Calu3 (cell line): ENCODE results near the gene HMBS. TPM values are rescaled to one million over a fixed set of nuclear protein-coding genes. Genes with fewer than 3 reads are reported as not detected.

ENCODE experiments used
- BruUV-seq: library from RNA; stranded (reverse); fragments of 400-500 nt; replicated peaks from 2 replicates; lab custom pipeline; 2021; lab: Mats Ljungman, UMichigan
- CTCF ChIA-PET: fragments of 300-600 bp; sonication (Branson Sonifier 250); formaldehyde crosslinking; loops from one replicate; lab custom pipeline; 2022; ENCODE audit warnings: antibody characterized with exemption; lab: Charles Lee
- DNase-seq: peaks from one replicate; pipeline ENCODE4 v3.0.0; 2022
- H3K27ac Mint-ChIP-seq: one replicate; pipeline ENCODE4 v1.8.0; 2022; ENCODE audit warnings: mixed read lengths; ENCODE audit not compliant: unreplicated experiment
- H3K27me3 Mint-ChIP-seq: one replicate; pipeline ENCODE4 v1.8.0; 2022; ENCODE audit warnings: mixed read lengths; ENCODE audit not compliant: unreplicated experiment
- H3K36me3 Mint-ChIP-seq: one replicate; pipeline ENCODE4 v1.8.0; 2022; ENCODE audit warnings: mild to moderate bottlenecking, moderate library complexity, mixed read lengths; ENCODE audit not compliant: insufficient read depth, unreplicated experiment
- H3K4me1 Mint-ChIP-seq: one replicate; pipeline ENCODE4 v1.8.0; 2022; ENCODE audit warnings: mild to moderate bottlenecking, low read depth, mixed read lengths; ENCODE audit not compliant: unreplicated experiment
- H3K4me3 Mint-ChIP-seq: one replicate; pipeline ENCODE4 v1.8.0; 2022; ENCODE audit warnings: mild to moderate bottlenecking, low read depth, moderate library complexity, mixed read lengths; ENCODE audit not compliant: unreplicated experiment
- H3K9me3 Mint-ChIP-seq: one replicate; pipeline ENCODE4 v1.8.0; 2022; ENCODE audit warnings: low read depth, mixed read lengths; ENCODE audit not compliant: unreplicated experiment
- intact Hi-C: fragments of 100-400 bp; cut with micrococcal nuclease; formaldehyde crosslinking; loops from one replicate; pipeline ENCODE4 v1.10.0; 2022; ENCODE audit not compliant: unreplicated experiment
- total RNA-seq: library from RNA; stranded (reverse); gene quantifications from 2 replicates; pipeline ENCODE4 v1.2.3, GENCODE V29; 2022
- TF ChIP-seq, protein P1 (sequence below): fragments of 200-600 bp; IDR thresholded peaks from one replicate; pipeline ENCODE4 v1.8.0; 2022; ENCODE audit warnings: antibody characterized with exemption; ENCODE audit not compliant: unreplicated experiment

HMBS gene
- total RNA-seq, 1 experiment from 2014 or later: 35.2 TPM

DNA sequence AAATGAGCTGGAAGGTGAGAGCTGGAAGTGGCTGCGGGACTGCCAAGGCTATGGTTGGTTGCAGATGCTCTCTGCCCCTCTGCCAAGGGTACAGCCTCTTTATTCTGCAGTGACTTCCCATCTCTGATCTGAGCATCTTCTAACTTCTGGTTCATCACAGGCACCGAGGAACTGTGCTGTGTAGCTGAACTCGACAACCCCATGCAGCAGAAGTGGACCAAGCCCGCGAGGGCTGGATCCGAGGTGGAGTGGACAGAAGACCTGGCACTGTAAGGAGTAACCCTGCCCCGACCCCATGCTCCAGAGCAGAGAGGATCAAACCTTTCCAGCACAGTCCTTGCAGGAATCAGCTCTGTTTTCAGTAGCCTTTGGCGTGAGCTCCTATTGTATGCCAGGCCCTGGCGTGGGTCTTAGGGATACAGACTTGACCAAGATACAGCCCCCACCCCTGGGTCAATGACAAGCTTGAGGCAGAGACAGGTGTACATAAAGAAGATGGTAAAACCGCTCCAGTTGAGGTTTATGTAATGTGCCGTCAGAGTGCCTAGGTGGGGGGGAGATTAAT is 26.8 kb downstream of the HMBS start:
- peaks cover 13% of the 10 kb centered on the region for H3K4me1 Mint-ChIP-seq
- DNase-seq: no peak
- no peak overlapping the region for H3K4me3 Mint-ChIP-seq
- CTCF ChIA-PET: no interaction called here
- TF ChIP-seq, protein P1, sequence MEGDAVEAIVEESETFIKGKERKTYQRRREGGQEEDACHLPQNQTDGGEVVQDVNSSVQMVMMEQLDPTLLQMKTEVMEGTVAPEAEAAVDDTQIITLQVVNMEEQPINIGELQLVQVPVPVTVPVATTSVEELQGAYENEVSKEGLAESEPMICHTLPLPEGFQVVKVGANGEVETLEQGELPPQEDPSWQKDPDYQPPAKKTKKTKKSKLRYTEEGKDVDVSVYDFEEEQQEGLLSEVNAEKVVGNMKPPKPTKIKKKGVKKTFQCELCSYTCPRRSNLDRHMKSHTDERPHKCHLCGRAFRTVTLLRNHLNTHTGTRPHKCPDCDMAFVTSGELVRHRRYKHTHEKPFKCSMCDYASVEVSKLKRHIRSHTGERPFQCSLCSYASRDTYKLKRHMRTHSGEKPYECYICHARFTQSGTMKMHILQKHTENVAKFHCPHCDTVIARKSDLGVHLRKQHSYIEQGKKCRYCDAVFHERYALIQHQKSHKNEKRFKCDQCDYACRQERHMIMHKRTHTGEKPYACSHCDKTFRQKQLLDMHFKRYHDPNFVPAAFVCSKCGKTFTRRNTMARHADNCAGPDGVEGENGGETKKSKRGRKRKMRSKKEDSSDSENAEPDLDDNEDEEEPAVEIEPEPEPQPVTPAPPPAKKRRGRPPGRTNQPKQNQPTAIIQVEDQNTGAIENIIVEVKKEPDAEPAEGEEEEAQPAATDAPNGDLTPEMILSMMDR: no peak
- no peak overlapping the region for H3K27ac Mint-ChIP-seq
- H3K36me3 Mint-ChIP-seq: peaks cover 32% of the 10 kb centered on the region
- no peaks in the 10 kb centered on the region for H3K9me3 Mint-ChIP-seq
- H3K27me3 Mint-ChIP-seq: no peaks in the 10 kb centered on the region
- BruUV-seq: no TSS peak
- intact Hi-C loops: no loop called here

DNA sequence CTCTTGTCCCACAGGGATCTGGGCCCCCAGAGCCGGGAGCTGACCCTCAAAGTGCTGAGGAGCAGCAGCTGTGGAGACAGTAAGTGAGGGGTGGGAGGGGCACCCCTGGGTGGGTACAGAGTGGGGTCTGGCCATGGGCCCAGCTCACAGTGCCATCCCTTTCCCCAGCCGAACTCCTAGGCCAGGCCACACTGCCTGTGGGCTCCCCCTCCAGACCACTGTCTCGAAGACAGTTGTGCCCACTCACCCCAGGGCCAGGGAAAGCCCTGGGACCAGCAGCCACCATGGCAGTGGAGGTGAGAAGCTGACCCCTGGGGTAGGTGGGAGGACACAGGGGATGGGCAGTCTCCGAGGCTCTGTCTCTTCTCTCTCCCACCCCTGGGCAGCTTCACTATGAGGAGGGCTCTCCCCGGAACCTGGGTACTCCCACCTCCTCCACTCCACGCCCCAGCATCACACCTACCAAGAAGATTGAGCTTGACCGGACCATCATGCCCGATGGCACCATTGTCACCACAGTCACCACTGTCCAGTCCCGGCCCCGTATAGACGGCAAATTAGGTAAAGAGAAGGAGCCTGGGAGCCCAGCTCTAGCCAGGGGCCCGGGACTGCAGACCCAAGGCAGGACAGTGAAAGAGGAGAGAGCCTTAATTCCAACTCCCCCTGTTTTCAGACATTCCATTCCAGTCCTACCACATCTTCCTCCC is 27.8 kb downstream of the HMBS start:
- no peaks in the 10 kb centered on the region for H3K9me3 Mint-ChIP-seq
- BruUV-seq: no TSS peak
- H3K4me1 Mint-ChIP-seq: peaks cover 13% of the 10 kb centered on the region
- TF ChIP-seq, protein P1: no peak
- CTCF ChIA-PET: no interaction called here
- no peaks in the 10 kb centered on the region for H3K27me3 Mint-ChIP-seq
- intact Hi-C loops: no loop called here
- no peak for DNase-seq
- H3K4me3 Mint-ChIP-seq: no peak overlapping the region
- H3K27ac Mint-ChIP-seq: no peak overlapping the region
- H3K36me3 Mint-ChIP-seq: peaks cover 22% of the 10 kb centered on the region

DNA sequence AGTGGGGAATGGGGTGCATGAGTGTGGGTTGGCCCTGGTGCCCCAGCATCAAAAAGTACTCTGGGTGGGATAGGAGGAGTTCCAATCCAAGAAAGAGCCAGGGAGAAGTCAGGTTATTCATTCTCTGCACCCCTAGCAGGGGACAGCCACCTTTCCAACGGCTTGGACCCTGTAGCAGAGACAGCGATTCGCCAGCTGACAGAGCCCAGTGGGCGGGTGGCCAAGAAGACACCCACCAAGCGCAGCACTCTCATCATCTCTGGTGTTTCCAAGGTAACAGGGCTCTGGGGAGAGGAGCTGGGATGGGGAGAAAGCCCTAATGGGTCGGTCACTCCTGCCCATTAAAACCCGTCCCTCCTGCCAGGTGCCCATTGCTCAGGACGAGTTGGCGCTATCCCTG is 29.0 kb downstream of the HMBS start:
- DNase-seq: no peak
- TF ChIP-seq, protein P1: no peak
- no peaks in the 10 kb centered on the region for H3K27me3 Mint-ChIP-seq
- no peak overlapping the region for H3K4me3 Mint-ChIP-seq
- intact Hi-C loops: no loop called here
- no peak overlapping the region for H3K27ac Mint-ChIP-seq
- no peaks in the 10 kb centered on the region for H3K9me3 Mint-ChIP-seq
- H3K36me3 Mint-ChIP-seq: peaks cover 12% of the 10 kb centered on the region
- no TSS peak for BruUV-seq
- CTCF ChIA-PET: no interaction called here
- H3K4me1 Mint-ChIP-seq: peaks cover 9% of the 10 kb centered on the region

DNA sequence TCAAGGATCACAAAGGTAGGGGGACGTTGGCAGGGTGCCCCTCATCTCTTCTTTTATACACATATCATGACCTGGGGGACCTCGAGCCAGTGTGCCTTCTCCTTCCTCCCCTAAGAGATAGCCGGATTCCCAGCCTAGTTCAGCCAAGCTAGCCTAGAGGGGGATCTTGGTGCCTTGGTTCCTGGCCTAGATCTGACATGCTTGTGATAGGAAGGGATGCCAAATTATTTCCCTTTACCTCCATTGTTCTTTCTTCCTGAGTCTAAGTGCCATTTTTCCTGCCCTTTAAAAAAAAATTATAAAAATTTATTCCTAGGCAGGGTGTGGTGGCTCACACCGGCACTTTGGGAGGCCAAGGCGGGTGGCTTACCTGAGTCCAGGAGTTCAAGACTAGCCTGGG is 29.7 kb downstream of the HMBS start:
- Mint-ChIP-seq H3K27me3 (no peaks in the 10 kb centered on the region), H3K4me3 (no peak overlapping the region)
- no TSS peak for BruUV-seq

More for the DNA sequence above, 29.7 kb downstream of the HMBS start:
- DNase-seq: no peak
- H3K36me3 Mint-ChIP-seq: peaks cover 7% of the 10 kb centered on the region
- H3K27ac Mint-ChIP-seq: no peak overlapping the region
- intact Hi-C loops: no loop called here
- H3K9me3 Mint-ChIP-seq: no peaks in the 10 kb centered on the region
- TF ChIP-seq, protein P1: no peak
- H3K4me1 Mint-ChIP-seq: peaks cover 2% of the 10 kb centered on the region
- CTCF ChIA-PET: no interaction called here
